Measurements from ENCODE around the gene CBFA2T2.

CBFA2T2 gene

GRCh38 chr20:33545763-33546162 is 55.9 kb downstream of the CBFA2T2 start:
- DNase-seq: no peak

GRCh38 chr20:33549229-33549999 is 59.5 kb downstream of the CBFA2T2 start:
- Histone ChIP-seq H3K4me1 (peaks cover 0 to 12% (median 2%) of the 10 kb centered on the region in 4 donors), H3K4me3 (no peak overlapping the region), H3K9me3 (no peaks in the 10 kb centered on the region), H3K36me3 (peaks cover 0 to 4% (median 0%) of the 10 kb centered on the region in 3 donors), H3K27me3 (no peaks in the 10 kb centered on the region), H3K27ac (no peak overlapping the region)
- TF ChIP-seq CTCF (IDR thresholded peaks at IDR 0.05): no peak
- intact Hi-C loops (cut with DNase I; ENCODE audit: low total_unique reads): no loop called here
- no peak for DNase-seq

More at GRCh38 chr20:33545763-33546162, 55.9 kb downstream of the CBFA2T2 start:
- Histone ChIP-seq H3K36me3 (no peaks in the 10 kb centered on the region), H3K9me3 (no peaks in the 10 kb centered on the region), H3K27ac (no peak overlapping the region), H3K4me3 (no peak overlapping the region), H3K4me1 (peaks cover 0 to 6% (median 0%) of the 10 kb centered on the region in 4 donors), H3K27me3 (no peaks in the 10 kb centered on the region)
- intact Hi-C loops (cut with DNase I; ENCODE audit: low total_unique reads): no loop called here
- TF ChIP-seq CTCF (IDR thresholded peaks at IDR 0.05): no peak

GRCh38 chr20:33551778-33552177 is 61.9 kb downstream of the CBFA2T2 start:
- H3K36me3 ChIP-seq: peaks cover 0 to 4% (median 0%) of the 10 kb centered on the region in 3 donors
- H3K4me1 ChIP-seq: peaks cover 0 to 24% (median 7%) of the 10 kb centered on the region in 4 donors
- no peaks in the 10 kb centered on the region for H3K27me3 ChIP-seq
- H3K9me3 ChIP-seq: no peaks in the 10 kb centered on the region
- no peak for DNase-seq
- no peak for TF ChIP-seq CTCF (IDR thresholded peaks at IDR 0.05)
- intact Hi-C loops (cut with DNase I; ENCODE audit: low total_unique reads): no loop called here
- no peak overlapping the region for H3K4me3 ChIP-seq
- no peak overlapping the region for H3K27ac ChIP-seq

GRCh38 chr20:33552519-33552918 is 62.6 kb downstream of the CBFA2T2 start:
- peaks cover 0 to 5% (median 4%) of the 10 kb centered on the region in 3 donors for H3K36me3 ChIP-seq
- no peak overlapping the region for H3K4me3 ChIP-seq
- H3K27ac ChIP-seq: no peak overlapping the region
- peaks cover 0 to 19% (median 7%) of the 10 kb centered on the region in 4 donors for H3K4me1 ChIP-seq
- H3K27me3 ChIP-seq: no peaks in the 10 kb centered on the region
- no peaks in the 10 kb centered on the region for H3K9me3 ChIP-seq
- no peak for DNase-seq
- intact Hi-C loops (cut with DNase I; ENCODE audit: low total_unique reads): no loop called here
- TF ChIP-seq CTCF (IDR thresholded peaks at IDR 0.05): no peak

GRCh38 chr20:33553516-33553915 is 63.6 kb downstream of the CBFA2T2 start:
- Histone ChIP-seq H3K4me3 (no peak overlapping the region), H3K27ac (no peak overlapping the region), H3K9me3 (no peaks in the 10 kb centered on the region), H3K4me1 (peaks cover 0 to 19% (median 7%) of the 10 kb centered on the region in 4 donors), H3K36me3 (peaks cover 3 to 12% (median 4%) of the 10 kb centered on the region in 3 donors), H3K27me3 (no peaks in the 10 kb centered on the region)
- intact Hi-C loops (cut with DNase I; ENCODE audit: low total_unique reads): no loop called here
- TF ChIP-seq CTCF (IDR thresholded peaks at IDR 0.05): no peak
- DNase-seq: no peak

Data from tibial artery (tissue), 4 donors.